HCT116 (cell line): ENCODE data around the gene RASL12. TPM values are rescaled to one million over a fixed set of nuclear protein-coding genes. Genes with fewer than 3 reads are reported as not detected.

ENCODE experiments used
- ATAC-seq: fragments of 200-7000 bp; cut with Tn5 transposase; 2 replicates; pipeline ENCODE4 v1.9.1; 2020; ENCODE audit warnings: mild to moderate bottlenecking, moderate library complexity
- BruUV-seq: library from RNA; stranded (reverse); fragments of 400-500 nt; replicated peaks from 2 replicates; lab custom pipeline; 2021; lab: Mats Ljungman, UMichigan
- CTCF ChIA-PET: fragments of 300-600 bp; sonication (Branson Sonifier 250); formaldehyde crosslinking; loops from one replicate; lab custom pipeline; 2021; ENCODE audit warnings: antibody characterized with exemption; lab: Charles Lee
- POLR2A ChIA-PET: fragments of 300-600, 350-600 bp; sonication (Branson Sonifier 250); formaldehyde crosslinking; loops from one replicate; lab custom pipeline; 2021; ENCODE audit warnings: antibody characterized with exemption; lab: Charles Lee
- RAD21 ChIA-PET, 2 experiments: fragments of 300-600 bp; sonication (Branson Sonifier 250); formaldehyde crosslinking; loops; one replicate each; lab custom pipeline; 2023; ENCODE audit warnings: low total read pairs in 2 of 2; ENCODE audit not compliant: uncharacterized antibody in 2 of 2, unreplicated experiment in 2 of 2, low non-redundant PET in 1 of 2; lab: Charles Lee
- DNase-seq: peaks from one replicate; pipeline ENCODE4 v3.0.0-alpha.2; 2010; ENCODE audit warnings: low read depth, low spot score
- H2AFZ ChIP-seq: fragments of 200-600 bp; shearing (Covaris generic), sonication (generic); 2 replicates; pipeline ENCODE4 v1.6.1; 2017; ENCODE audit warnings: low read depth, mixed run types, mixed read lengths, antibody characterized with exemption, low read length; ENCODE audit not compliant: poor library complexity, severe bottlenecking
- H3K27ac ChIP-seq: 2 replicates; pipeline ENCODE4 v1.5.1; 2012; ENCODE audit warnings: low read depth, low read length
- H3K27me3 ChIP-seq: fragments of 200-600 bp; sonication (generic); 2 replicates; pipeline ENCODE4 v1.6.1; 2016; ENCODE audit warnings: mixed run types, low read length, mixed read lengths; ENCODE audit not compliant: insufficient read depth
- H3K36me3 ChIP-seq, 2 experiments: fragments of 200-500 bp in 1 of 2; fragments of 200-600 bp in 1 of 2; sonication (Bioruptor generic) in 1 of 2; sonication (generic) in 1 of 2; 2 replicates each; pipeline versions ENCODE4 v1.5.1 to v1.6.1; 2014 to 2016; ENCODE audit warnings: low read length in 2 of 2, inconsistent platforms in 1 of 2, mixed read lengths in 1 of 2, mixed run types in 1 of 2; ENCODE audit not compliant: insufficient read depth in 2 of 2, control insufficient read depth in 1 of 2
- H3K4me1 ChIP-seq, 2 experiments: fragments of 200-600 bp in 1 of 2; sonication (generic) in 1 of 2; 2 replicates each; pipeline versions ENCODE4 v1.5.1 to v1.6.1; 2012 to 2017; ENCODE audit warnings: low read length in 2 of 2, inconsistent platforms in 1 of 2, mild to moderate bottlenecking in 1 of 2, mixed read lengths in 1 of 2, mixed run types in 1 of 2, moderate library complexity in 1 of 2; ENCODE audit not compliant: insufficient read depth in 2 of 2, control insufficient read depth in 1 of 2
- H3K4me2 ChIP-seq: fragments of 200-600 bp; sonication (generic); 2 replicates; pipeline ENCODE4 v1.6.1; 2017; ENCODE audit warnings: mixed run types, low read length, mixed read lengths
- H3K4me3 ChIP-seq, 2 experiments: fragments of 200-600 bp in 1 of 2; sonication (generic) in 1 of 2; replicated peaks in 1 of 2; 2 replicates each; pipeline ENCODE4 v1.5.1; 2011 to 2016; ENCODE audit warnings: low read length in 2 of 2, control low read depth in 1 of 2, low read depth in 1 of 2, mild to moderate bottlenecking in 1 of 2, mixed read lengths in 1 of 2, mixed run types in 1 of 2
- H3K79me2 ChIP-seq: fragments of 200-600 bp; sonication (generic); 2 replicates; pipeline ENCODE4 v1.6.1; 2017; ENCODE audit warnings: mild to moderate bottlenecking, mixed run types, low read length, moderate library complexity, mixed read lengths; ENCODE audit not compliant: insufficient read depth
- H3K9ac ChIP-seq: fragments of 200-600 bp; sonication (generic); 2 replicates; pipeline ENCODE4 v1.6.1; 2016; ENCODE audit warnings: low read length, mixed read lengths
- H3K9me2 ChIP-seq: fragments of 200-600 bp; sonication (generic), shearing (Covaris generic); 2 replicates; pipeline ENCODE4 v1.6.1; 2017; ENCODE audit warnings: mixed run types, mild to moderate bottlenecking, moderate library complexity; ENCODE audit not compliant: insufficient read depth
- H3K9me3 ChIP-seq, 2 experiments: fragments of 200-500 bp in 1 of 2; fragments of 200-600 bp in 1 of 2; sonication (Bioruptor generic) in 1 of 2; sonication (generic) in 1 of 2; 2 replicates each; pipeline ENCODE4 v1.6.1; 2014 to 2017; ENCODE audit warnings: low read length in 2 of 2, mixed read lengths in 2 of 2, inconsistent platforms in 1 of 2, low read depth in 1 of 2, mild to moderate bottlenecking in 1 of 2, mixed run types in 1 of 2, moderate library complexity in 1 of 2; ENCODE audit not compliant: control insufficient read depth in 1 of 2, insufficient read depth in 1 of 2
- H4K20me1 ChIP-seq: fragments of 200-600 bp; sonication (generic), shearing (Covaris generic); 2 replicates; pipeline ENCODE4 v1.6.1; 2017; ENCODE audit warnings: mixed run types, mild to moderate bottlenecking, moderate library complexity; ENCODE audit not compliant: insufficient read depth
- CBX3 ChIP-seq: IDR thresholded peaks from 2 replicates; pipeline ENCODE4 v1.6.1; 2012; ENCODE audit warnings: low read depth
- CEBPB ChIP-seq: IDR thresholded peaks from 2 replicates; pipeline ENCODE4 v1.6.1; 2012; ENCODE audit warnings: low read depth
- ELF1 ChIP-seq: IDR thresholded peaks from 2 replicates; pipeline ENCODE4 v1.6.1; 2012; ENCODE audit warnings: low read depth, borderline replicate concordance
- EZH2phosphoT487 ChIP-seq: fragments of 200-600 bp; IDR thresholded peaks from 2 replicates; pipeline ENCODE4 v1.6.1; 2018; ENCODE audit warnings: antibody characterized with exemption, borderline replicate concordance
- FOSL1 ChIP-seq: IDR thresholded peaks from 2 replicates; pipeline ENCODE4 v1.6.1; 2012; ENCODE audit warnings: low read depth
- POLR2A ChIP-seq: IDR thresholded peaks from 2 replicates; pipeline ENCODE4 v1.7.0; 2011; ENCODE audit warnings: borderline replicate concordance; ENCODE audit not compliant: insufficient read depth, insufficient read length; ENCODE audit errors: extremely low read depth
- RAD21 ChIP-seq: IDR thresholded peaks from 2 replicates; pipeline ENCODE4 v1.6.1; 2012; ENCODE audit warnings: low read depth, mild to moderate bottlenecking
- SIN3A ChIP-seq: IDR thresholded peaks from 2 replicates; pipeline ENCODE4 v1.6.1; 2012; ENCODE audit warnings: low read depth
- SRF ChIP-seq: IDR thresholded peaks from 2 replicates; pipeline ENCODE4 v1.6.1; 2012; ENCODE audit warnings: low read depth
- YY1 ChIP-seq: IDR thresholded peaks from 2 replicates; pipeline ENCODE4 v1.6.1; 2011; ENCODE audit warnings: low read length, low read depth, moderate library complexity, mild to moderate bottlenecking; ENCODE audit not compliant: insufficient replicate concordance; ENCODE audit errors: extremely low read depth
- ZFX ChIP-seq: fragments of 450-650 bp; IDR thresholded peaks from 2 replicates; pipeline ENCODE4 v1.6.1; 2017
- ZNF274 ChIP-seq: fragments of 200-500 bp; sonication (Bioruptor generic); IDR thresholded peaks from 2 replicates; pipeline ENCODE4 v1.6.1; 2014; ENCODE audit warnings: mild to moderate bottlenecking, low read depth, low read length, inconsistent platforms
- intact Hi-C: fragments of 100-400 bp; cut with micrococcal nuclease; formaldehyde crosslinking; loops from 2 replicates; pipeline ENCODE4 v1.10.0; 2022
- total RNA-seq: library from RNA; stranded (reverse); gene quantifications from one replicate; pipeline ENCODE4 v1.2.1, GENCODE V29; 2021; ENCODE audit not compliant: unreplicated experiment
- TF ChIP-seq, protein P1 (sequence below): IDR thresholded peaks from 2 replicates; pipeline ENCODE4 v1.6.1; 2012
- TF ChIP-seq, protein P2 (sequence below): IDR thresholded peaks from 2 replicates; pipeline ENCODE4 v1.6.1; 2012; ENCODE audit warnings: low read depth

Gene RASL12
- total RNA-seq, 1 experiment from 2014 or later: 0.25 TPM

DNA sequence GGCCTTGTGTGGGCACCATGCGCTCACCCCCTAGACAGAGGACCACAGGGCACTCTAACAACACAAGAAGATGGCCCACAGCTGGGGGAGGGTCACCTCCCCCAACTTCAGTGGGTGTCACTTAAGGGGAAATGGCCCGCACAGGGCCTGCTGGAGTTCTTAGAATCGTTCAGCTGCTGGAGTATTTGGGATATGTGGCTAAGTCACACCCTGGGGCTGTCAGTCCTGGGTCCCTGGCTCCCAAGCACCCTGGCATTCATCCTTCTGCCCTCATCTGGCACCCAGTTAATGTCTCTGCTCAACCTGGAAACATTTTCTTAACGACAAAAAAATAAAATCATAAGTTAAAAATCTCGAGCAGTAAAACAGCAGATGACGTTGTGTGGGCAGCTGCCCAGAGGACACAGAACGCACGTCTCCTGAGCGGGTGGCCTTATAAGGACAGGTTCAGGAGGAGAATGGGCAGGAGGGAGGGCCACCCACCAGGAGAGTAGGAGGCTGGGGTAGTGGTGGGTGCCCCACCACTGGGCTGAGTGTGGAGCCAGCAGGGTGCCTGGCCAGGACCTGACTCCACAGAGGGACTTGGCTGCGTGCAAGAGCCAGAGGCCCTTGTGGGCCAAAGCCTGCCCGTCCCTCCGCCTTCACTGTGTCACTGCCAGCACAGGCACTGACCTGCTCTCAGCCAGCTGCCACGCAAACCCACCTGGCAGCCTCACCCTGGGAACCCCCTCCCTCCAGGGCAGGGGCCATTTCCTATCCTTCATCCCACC lies 20.3 kb upstream of the RASL12 start:
- POLR2A ChIA-PET: interaction anchor here (1.7 kb wide), 1 partner anchor 11 kb away, joined by 3 read pairs; no protein-coding TSS in a partner anchor
- Histone ChIP-seq H3K27ac (no peak overlapping the region), H3K9me2 (no peaks in the 10 kb centered on the region), H3K79me2 (no peaks in the 10 kb centered on the region), H3K4me1 (no peaks in the 10 kb centered on the region), H2AFZ (no peak overlapping the region), H3K4me2 (no peak overlapping the region), H3K36me3 (no peaks in the 10 kb centered on the region), H3K4me3 (no peak overlapping the region), H3K9ac (no peak overlapping the region)
- no TSS peak for BruUV-seq
- DNase-seq: no peak
- no peak for ATAC-seq
- TF ChIP-seq YY1 (no peak), SIN3A (no peak), CEBPB (no peak), RAD21 (no peak), ZFX (no peak), FOSL1 (no peak), POLR2A (no peak), SRF (no peak), ZNF274 (no peak), EZH2phosphoT487 (no peak), CBX3 (no peak), ELF1 (no peak)
- TF ChIP-seq, protein P1, sequence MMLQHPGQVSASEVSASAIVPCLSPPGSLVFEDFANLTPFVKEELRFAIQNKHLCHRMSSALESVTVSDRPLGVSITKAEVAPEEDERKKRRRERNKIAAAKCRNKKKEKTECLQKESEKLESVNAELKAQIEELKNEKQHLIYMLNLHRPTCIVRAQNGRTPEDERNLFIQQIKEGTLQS: no peak
- TF ChIP-seq, protein P2, sequence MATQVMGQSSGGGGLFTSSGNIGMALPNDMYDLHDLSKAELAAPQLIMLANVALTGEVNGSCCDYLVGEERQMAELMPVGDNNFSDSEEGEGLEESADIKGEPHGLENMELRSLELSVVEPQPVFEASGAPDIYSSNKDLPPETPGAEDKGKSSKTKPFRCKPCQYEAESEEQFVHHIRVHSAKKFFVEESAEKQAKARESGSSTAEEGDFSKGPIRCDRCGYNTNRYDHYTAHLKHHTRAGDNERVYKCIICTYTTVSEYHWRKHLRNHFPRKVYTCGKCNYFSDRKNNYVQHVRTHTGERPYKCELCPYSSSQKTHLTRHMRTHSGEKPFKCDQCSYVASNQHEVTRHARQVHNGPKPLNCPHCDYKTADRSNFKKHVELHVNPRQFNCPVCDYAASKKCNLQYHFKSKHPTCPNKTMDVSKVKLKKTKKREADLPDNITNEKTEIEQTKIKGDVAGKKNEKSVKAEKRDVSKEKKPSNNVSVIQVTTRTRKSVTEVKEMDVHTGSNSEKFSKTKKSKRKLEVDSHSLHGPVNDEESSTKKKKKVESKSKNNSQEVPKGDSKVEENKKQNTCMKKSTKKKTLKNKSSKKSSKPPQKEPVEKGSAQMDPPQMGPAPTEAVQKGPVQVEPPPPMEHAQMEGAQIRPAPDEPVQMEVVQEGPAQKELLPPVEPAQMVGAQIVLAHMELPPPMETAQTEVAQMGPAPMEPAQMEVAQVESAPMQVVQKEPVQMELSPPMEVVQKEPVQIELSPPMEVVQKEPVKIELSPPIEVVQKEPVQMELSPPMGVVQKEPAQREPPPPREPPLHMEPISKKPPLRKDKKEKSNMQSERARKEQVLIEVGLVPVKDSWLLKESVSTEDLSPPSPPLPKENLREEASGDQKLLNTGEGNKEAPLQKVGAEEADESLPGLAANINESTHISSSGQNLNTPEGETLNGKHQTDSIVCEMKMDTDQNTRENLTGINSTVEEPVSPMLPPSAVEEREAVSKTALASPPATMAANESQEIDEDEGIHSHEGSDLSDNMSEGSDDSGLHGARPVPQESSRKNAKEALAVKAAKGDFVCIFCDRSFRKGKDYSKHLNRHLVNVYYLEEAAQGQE: no peak
- TF ChIP-seq, all 23 proteins: peak for 0
- CTCF ChIA-PET: interaction anchor here (1.7 to 2.0 kb wide), 2 partner anchors 13 to 33 kb away, joined by 6 to 7 read pairs; no protein-coding TSS in a partner anchor
- peaks cover 7% of the 10 kb centered on the region; the same call in 1 of the 2 replicates for H3K27me3 ChIP-seq
- no peaks in the 10 kb centered on the region for H4K20me1 ChIP-seq
- RAD21 ChIA-PET: no interaction called here
- intact Hi-C loops: no loop called here
- no peaks in the 10 kb centered on the region for H3K9me3 ChIP-seq
